LNCAP (cell line): ENCODE measurements around the gene DCBLD1.

Source experiments
- TF ChIP-seq, protein P1 (sequence below): fragments of 450-650 bp; IDR thresholded peaks from 2 replicates; pipeline ENCODE4 v1.5.1; 2017; ENCODE audit warnings: mild to moderate bottlenecking

DCBLD1 gene

DNA sequence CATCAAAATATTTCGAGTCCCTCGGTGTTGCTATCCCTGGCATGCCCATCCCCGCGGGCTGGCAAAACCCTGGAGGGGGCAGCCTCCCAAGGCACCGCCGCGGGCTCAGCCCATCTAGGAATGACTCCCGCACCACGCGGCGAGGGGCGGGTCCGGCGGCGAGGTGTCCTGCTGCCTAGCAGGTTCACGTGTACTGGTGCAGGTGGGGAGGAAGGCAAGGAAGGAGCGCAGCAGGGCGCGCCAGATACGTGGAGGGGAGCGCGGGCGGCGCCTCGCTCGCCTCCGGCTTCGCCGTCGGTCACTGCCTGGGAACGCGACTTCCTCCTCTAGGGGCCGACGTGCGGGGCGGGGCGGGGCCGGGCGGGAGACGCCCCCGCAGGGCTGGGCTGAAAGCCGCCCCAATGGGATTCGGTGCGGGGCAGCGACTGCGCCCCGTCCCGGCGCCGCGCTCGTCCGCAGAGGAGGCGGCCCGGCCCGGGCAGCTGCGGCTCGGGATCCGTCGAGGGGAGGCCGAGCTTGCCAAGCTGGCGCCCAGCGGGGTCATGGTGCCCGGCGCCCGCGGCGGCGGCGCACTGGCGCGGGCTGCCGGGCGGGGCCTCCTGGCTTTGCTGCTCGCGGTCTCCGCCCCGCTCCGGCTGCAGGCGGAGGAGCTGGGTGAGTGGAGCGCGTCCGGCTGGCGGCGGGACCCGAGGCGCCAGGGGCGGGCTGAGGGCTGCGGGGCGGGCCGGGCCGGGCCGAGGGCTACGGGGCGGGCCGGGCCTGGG lies at the start of gene DCBLD1:
DCBLD1 (plus strand) TSS at position 435 of the 764 bp plus-strand sequence; CDS start at position 543, 108 bp downstream.
- TF ChIP-seq, protein P1, sequence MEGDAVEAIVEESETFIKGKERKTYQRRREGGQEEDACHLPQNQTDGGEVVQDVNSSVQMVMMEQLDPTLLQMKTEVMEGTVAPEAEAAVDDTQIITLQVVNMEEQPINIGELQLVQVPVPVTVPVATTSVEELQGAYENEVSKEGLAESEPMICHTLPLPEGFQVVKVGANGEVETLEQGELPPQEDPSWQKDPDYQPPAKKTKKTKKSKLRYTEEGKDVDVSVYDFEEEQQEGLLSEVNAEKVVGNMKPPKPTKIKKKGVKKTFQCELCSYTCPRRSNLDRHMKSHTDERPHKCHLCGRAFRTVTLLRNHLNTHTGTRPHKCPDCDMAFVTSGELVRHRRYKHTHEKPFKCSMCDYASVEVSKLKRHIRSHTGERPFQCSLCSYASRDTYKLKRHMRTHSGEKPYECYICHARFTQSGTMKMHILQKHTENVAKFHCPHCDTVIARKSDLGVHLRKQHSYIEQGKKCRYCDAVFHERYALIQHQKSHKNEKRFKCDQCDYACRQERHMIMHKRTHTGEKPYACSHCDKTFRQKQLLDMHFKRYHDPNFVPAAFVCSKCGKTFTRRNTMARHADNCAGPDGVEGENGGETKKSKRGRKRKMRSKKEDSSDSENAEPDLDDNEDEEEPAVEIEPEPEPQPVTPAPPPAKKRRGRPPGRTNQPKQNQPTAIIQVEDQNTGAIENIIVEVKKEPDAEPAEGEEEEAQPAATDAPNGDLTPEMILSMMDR, result no peak

DNA sequence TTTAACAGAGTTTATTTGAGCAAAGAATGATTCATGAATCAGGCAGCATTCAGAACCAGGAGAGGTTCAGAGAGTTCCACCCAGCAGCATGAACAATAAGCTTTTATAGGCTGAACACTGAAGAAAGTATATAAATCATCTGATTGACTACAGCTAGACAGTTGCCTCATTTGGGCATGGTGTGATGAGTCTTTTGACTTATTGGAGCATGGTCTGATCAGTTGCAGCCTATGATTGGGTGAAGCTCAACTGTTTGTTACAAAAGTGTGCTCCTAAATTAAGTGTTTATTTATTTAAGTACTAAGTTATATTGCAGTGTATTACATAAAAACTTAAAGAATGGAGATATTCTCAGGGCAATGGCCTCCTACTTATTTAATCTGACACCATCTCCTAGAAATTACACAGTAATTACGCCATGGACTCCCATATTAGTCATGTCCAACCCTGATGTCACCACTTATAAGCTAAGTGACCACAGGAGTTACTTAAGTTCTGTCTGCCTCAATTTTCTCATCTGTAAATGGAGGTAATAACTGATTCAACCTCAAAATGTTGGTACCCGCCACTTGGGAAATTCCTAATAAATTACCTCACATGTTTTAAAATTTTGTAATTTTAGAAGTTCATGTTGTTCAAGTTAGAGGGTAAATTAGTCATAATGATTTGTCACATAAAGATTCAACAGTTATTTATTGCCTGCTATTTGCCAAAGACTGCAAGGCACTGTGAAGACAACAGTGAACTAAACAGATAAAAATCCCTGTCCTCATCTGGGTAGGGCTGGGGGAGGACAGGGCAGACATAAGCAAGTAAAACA lies 41.6 kb upstream of the DCBLD1 start:
- TF ChIP-seq, protein P1, result no peak

DNA sequence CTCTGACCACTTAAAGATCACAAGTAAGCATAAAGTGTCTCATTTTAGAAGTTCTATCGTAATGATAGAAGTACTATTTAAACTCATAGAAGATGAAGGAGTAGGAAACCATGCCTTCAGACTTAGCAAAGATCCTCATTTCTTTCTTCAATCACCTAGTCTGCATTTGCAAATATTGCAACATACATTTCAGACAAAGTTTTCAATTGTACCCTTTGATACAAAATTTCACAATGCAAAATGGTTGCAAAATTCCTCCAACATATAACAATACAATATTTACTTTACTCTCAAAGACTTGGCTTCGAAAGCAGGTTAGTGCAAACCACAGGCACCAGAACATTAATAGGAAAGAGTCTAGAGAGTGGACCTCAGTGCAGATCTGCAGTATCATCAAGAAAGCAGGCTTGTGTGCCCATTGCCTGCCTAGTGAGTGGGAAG lies 40.6 kb upstream of the DCBLD1 start:
- TF ChIP-seq, protein P1, result no peak

DNA sequence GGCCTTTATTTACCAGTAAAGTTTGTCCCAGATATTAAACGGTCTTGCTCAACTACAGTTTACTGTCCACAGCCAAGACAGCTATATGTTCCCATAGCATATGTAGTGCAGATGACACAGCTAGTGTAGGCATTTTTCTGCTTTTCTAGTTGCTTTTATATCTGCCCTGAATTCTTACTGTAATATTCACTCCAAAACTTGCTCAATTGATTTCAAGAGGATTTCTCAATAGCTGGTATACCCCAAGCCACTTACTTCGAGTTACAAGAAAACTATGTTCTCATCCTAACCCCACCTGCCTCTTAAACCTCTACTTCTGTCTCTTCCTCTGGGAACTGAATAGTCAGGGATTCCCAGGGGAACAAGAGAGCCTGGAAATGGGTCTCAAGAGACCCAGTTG lies 37.9 kb upstream of the DCBLD1 start:
- TF ChIP-seq, protein P1, result no peak

DNA sequence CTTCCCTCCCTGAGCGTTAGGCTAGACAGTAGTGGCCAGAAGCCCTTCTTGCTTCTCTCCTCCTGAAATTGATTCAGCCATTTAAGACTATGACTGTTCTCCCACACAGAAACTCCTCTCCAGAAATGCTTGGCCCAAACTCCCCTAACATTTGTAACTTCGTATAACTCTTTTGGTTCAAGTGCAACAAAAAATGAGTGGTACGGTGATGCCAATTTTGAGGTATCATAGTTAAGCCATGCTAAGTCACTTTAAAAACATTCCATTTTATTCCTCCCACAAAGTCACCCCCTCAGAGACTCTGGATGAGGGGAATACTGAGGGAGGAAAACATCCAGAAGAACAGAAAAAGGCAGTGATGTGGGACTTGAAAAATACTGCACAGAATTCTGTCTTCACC lies 35.6 kb upstream of the DCBLD1 start:
- TF ChIP-seq, protein P1, result no peak

DNA sequence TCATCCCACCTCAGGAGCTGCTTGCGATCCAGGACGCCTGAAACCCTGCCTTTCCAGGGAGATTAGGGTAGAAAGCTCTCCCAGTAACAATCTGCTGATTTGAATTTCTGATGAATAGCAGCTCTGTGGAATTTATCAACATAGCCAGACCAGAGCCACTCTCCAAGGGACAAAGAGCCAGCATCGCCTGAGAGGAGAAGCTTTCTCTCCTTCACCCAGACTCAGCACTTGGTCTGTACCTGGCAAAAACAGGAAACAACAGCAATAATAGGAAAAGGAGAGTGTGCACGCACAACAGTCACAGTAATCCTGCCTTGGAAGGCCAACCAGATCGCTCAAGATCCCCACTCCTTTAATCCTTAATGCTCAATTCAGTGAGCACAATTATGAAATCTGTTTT lies 34.5 kb upstream of the DCBLD1 start:
- TF ChIP-seq, protein P1, result no peak

DNA sequence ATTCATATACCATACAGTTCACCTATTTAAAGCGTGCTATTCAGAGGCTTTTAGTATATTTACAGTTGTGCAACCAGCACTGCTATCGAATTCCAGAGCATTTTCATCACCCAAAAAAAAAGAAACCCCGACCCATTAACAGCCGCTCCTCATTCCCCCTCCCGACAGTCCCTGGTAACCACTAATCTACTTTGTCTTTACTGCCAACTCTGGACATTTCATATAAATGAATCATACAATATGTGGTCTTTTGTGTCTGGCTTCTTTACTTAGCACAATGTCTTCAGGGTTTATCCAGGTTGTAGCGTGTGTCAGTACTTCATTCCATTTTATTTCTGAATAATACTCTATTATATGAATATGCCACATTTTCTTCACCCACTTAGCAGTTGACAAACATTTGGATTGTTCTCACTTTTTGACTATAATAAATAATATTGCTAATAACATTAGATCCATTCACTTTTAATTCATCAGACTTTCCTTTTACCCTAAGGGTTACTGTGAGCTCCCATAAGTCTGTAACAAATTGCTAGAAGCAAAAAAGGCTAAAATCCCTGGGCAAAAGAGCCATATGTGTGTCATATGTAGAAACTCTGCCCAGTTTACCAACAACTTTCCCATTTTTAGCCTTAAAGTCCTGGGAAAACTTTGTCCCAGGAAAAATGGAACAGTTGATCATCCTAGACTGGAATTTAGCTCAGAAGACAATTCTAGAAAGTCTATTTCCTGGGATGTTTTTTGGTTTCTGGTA lies 33.6 kb upstream of the DCBLD1 start:
- TF ChIP-seq, protein P1, result no peak
